ENCODE data around the gene HERC3.

Gene HERC3

DNA sequence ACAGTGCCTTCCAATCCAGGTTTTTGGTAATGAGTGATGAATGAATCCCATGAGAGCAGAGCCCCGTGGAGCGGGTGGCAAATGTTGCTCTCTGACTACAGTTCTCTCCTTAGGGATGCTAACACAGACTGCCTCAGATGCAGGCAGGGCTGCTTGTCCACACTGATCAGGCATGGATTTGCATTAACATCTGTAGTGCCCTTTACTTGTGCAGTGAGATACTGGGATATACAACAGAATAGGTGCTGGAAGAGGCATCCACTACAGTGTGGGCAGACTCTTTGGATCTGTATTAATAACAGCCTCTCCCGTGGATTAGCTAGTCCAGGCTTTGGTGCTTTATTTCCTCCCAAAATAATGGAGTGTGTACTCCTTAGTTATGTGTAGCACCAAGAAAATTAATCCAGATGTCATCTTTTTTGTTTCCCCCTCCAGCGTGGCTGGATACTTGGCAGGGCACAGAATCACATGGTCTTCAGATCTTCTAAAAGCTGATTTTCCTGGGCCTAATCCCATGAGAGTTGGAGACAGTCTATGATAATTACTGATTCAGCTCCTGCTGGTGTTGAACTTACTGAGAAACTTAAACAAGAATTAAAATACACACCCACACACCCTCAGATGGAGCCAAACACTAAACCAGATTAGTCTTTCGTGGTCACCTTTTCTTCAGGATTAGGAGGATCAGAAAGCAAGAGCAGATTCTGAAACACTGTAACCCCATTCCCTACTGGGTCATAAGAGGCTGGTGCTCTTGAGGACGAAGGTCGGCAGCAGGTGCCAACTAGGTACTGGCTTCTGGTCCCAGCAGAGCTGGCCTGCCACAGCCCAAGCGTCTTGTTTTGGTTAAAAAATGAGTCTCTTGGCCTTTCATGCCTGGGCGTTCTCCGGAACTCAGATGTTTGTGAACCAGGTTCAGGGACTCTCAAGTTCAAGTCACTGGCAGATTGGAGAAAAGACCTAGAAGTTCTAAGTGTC, 128.5 kb downstream of the HERC3 start:
- DNase-seq (ENCODE audit: low read depth), result no peak

DNA sequence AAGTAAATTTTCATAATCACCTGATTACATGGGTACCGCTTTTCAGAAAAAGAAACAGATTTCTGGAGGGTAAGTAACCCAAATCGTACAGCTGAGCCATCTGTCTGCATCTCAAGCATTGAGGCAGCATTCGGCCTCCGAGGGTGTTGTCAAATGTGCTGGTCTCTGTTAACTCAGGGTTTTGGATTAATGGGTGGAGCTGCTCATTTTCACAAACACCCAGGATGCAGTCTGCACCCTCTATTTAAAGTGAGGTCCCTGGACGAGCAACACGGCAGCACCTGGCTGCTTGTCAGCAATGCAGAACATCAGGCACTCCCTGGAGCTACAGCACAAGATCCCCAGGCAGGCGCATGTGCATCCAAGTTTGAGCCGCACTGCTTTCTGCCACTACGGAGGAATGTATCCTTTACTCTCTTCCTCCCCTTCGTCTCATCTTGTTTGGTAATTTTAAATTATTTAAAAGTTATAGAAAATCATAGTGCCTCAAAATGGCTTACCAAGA, 130.0 kb downstream of the HERC3 start:
- no peak for DNase-seq (ENCODE audit: low read depth)

DNA sequence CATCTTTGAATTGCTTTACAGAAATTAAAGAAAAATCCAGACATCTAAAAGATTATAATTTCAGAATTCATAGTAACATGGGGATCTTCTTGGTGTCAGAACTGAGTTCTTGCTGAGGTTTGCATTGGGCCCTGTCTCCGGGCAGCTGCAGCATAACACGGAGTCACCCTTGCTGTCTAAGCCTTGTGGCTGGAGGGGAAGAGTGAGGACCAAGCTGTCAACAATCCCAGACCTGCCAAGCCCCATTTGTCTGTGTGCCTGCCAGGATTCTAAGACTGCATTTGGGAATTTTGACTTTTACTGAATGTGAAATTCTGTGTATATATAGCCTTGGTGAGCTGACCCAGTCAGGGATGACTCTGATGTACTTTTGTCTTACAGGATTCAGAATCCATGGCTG, 130.5 kb downstream of the HERC3 start:
- no peak for DNase-seq (ENCODE audit: low read depth)

DNA sequence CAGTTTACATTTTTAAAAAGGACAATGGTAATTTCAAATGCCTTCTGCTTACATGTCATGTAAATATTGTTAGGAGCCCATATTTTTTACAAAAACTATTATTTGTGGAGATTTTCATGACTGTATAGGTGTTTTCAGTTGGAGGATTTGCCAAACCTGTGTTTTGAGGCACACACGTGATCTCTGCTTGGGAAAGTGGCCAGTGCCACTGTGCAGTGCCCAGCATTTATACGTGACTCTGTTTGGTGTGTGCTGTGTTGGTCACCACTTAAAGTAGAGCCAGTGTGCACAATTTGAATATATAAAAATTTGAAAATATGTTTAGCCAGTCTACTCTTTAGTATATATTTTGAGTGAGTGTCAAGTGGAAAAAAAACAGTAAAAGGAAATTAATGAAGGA, 132.1 kb downstream of the HERC3 start:
- DNase-seq (ENCODE audit: low read depth), result no peak

DNA sequence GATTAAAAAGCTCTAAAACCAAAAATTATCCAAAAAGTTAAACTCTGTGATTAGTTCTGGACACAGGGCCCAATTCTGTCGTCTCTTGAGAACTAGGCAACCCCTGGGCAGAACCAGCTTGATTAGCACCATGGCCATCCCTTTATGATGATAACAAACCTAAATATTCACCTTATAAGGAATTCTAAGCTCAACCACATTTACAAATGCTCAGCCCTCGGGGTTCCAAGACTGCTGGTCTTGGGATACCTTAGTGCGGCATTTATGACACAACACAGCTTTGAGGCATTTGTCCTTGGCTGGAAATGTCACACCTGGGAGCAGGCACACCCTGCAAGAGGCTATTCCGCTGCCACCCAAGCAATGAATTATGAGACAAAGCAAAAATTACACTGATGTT, 132.9 kb downstream of the HERC3 start:
- no peak for DNase-seq (ENCODE audit: low read depth)

DNA sequence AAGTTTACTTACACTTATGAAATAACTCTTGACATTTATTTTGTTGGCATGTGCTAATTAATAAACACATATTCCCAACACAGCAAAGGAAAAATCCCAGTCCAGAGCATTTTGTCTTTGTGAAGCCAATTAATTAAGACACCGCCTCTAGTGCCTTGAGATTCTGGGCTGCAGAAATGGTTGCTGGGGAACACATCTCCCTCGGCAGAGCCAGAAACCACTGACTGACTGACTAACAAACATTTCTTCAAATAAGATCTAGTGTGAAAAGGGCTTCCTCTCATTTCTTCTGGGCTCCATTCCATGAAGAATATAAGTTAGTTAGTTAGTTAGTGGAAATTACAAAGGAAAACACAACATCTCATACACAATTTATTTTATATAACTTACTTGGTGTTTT, 133.7 kb downstream of the HERC3 start:
- no peak for DNase-seq (ENCODE audit: low read depth)

DNA sequence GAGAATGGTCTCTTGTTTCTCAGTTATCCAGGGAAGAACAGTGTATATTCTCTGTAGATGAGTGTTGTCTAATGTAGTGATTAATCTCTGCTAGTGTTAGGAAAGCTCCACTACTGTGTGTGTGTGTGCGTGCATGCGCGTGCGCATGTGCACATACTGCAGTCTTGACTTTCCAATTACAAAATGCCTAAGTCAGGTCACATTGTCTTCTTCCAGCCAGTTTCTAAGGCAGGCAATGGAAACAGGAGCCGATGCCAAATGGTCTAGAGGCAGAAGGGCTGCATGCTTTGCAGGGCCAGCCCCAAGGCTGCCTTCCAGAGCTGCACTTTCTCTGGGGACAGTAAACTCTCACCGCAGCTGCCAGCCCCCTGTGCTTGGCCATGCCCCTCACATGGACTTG, 135.9 kb downstream of the HERC3 start:
- no peak for DNase-seq (ENCODE audit: low read depth)

DNA sequence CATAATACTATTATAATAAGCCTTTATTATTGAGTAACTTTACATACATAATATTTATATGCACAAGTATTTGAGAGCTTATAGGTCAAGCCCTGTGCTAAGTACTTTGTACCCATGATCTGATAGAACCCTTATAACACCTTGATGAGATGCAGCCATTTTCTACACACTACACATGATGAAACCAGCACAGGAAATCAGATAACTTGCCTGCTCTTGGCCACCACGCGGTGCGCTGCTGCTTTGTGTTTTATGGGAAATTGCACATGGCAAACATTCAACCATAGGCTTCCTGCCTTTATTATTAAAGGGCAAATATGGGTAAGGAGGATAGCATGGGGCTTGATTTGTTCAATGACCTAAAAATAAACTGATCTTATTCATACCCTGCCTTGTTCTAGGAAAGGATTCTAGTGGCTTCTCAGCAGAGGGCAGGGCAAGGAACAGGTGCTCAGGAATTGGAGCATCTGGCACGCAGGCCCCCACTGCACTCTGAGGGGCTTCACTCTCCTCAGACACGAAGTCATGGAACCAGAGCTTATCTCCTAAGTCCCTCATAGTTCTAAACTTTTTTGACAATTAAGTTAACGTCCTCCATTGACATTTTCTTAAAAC, 137.0 kb downstream of the HERC3 start:
- no peak for DNase-seq (ENCODE audit: low read depth)

DNA sequence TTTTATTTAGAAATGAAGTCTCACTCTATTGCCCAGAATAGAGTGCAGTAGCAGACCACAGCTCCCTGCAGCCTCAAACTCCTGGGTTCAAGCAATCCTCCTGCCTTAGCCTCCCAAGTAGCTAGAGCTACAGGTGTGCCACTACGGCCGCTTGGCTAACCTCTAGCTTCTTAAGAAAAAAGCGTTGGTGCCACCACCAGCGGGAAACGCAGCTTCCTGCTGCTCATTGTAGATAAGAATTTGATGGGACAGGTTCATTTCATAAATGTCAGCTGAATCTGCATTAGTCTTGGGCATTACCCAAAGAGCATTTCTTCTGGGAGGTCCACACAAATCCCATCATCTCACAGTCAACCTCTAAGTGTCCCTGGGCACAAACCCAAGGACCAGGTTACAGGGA, 138.5 kb downstream of the HERC3 start:
- no peak for DNase-seq (ENCODE audit: low read depth)

DNA sequence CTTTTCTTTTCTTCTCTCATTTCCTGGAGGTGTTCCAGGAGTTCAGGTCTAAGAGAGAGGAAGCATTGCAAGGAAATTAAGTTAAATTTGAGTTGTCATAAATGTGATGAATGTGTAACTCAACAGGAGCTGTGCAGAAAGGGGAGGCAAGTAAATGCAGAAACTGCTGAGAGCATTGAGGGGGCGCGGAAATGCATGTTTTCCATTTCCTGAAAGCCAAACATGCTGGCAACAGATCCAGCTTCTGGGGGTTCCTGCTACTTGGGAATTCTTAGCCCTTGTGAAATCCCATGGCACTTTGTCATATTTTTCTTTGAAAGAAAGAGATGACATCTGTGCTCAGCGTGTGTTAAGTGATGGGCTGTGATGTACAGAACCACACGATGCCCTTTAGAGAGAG, 139.1 kb downstream of the HERC3 start:
- peak; percentile 13 for DNase-seq (ENCODE audit: low read depth)

DNA sequence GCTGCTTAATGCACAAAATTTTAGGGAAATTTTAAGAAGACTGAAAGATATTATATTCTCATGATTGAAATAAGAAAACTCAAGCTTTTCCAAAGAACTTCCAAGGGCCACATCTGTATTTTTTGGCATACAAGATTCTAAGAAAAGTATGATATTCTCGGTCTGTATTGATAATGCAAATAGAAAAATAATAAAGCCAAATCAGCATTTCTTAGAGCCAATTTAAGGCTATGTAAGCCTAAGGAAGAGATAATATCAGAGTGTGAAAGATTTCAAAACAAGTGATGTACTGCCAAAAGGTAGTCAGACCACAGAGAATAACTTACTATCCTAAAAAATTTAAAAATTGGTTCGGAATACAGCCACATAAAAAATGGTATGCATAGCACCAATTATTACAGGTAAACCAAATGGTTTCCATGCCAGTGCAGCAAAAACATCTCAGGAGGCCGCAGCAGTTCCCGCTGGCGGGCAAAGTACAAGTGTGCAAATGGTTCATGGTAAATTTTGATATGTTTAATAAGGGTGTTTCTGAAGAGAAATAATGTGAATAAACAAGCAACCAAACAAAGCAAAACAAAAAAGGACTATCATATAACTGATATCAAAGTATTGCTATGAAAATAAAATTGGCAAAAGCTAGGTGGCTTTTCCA, 140.6 kb downstream of the HERC3 start:
- no peak for DNase-seq (ENCODE audit: low read depth)

DNA sequence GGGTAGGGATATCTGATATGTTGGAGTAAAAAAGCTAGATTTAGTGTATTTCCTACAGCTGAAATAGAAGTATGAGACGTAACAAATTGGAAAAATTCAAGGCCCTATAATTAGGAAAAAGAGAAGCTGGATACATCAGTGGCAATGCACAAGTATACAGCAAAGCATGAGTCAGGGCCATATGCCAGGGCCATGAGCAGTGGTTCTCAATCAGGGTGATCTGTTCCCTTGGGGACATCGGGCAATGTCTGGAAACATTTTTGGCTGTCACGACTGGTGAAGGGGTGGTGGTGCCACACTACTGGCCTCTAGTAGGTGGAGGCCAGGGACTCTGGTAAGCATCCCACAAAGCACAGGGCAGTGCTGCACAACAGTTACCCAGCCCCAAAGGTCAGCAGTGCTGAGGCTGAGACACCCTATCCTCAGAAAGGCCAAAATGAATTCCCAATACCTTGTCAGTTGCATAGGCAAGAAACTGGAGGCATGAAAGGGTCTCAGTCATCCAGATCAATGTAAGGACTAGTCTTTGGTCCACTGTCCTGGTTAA, 142.2 kb downstream of the HERC3 start:
- no peak for DNase-seq (ENCODE audit: low read depth)

DNA sequence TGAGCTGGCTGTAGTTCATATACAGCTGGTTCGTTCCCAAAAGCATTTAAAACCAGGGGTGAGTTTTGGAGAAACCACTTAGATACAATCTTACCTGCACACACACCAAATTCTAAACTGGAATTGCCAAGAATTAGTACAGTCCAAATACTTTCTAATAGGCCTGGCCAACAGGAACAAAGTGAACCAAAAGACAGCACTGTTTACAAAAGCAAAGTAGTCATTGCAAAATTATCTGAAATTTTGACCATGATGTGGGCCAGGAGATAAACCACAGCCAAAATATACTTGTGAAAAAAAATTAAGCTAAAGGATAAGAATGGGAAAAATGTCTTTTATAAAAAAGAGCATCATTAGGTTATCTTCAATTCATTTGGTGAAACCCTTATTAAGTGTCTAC, 143.3 kb downstream of the HERC3 start:
- peak; percentile 20 for DNase-seq (ENCODE audit: low read depth)

DNA sequence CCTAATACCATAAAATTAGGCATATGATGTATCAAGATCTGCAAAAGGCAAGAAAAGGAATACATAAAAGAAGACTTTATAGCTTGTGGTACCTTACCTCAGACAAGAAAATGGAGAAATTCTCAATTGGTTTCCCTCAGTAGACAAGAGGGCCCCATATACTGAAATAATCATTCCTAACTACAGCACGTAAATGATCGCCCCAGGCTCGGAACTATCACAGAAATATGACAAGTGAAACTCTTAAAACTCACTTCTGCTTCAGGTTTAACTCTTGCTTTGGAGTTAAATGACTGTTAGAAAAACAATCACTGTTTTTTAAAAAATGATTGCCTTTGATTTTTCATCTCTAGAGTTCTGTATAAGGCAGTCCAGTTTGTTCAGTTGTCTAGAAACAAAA, 144.0 kb downstream of the HERC3 start:
- no peak for DNase-seq (ENCODE audit: low read depth)

DNA sequence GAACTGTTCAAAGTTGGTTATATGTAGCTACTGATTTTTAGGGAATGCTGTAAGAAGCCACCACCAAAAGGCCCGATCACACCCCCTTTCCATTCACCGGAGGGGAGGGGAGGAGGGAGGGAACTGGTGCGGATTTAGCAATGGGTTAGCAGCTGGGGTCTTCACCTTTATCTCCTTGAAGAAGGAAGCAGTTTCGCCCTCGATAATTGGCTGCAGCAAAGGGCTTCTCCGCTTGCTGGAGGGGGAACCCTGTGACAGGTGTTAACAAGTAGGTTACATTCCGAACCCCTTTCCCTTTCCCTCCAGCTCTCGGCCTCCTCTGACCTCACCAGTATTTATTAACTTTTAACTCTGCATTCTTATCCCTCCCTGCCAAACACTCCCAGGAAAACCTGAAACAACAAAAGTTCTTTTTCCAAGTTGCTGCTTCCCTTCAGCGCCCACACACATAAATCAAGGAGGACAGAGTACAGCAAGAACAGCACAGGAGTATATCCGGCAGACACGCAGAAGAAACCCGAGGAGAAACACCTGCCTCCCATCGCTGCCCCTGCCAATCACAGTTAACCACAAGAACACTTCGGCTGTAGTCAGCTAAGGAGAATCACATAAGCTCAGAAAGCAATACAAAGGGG, 145.1 kb downstream of the HERC3 start:
- no peak for DNase-seq (ENCODE audit: low read depth)

DNA sequence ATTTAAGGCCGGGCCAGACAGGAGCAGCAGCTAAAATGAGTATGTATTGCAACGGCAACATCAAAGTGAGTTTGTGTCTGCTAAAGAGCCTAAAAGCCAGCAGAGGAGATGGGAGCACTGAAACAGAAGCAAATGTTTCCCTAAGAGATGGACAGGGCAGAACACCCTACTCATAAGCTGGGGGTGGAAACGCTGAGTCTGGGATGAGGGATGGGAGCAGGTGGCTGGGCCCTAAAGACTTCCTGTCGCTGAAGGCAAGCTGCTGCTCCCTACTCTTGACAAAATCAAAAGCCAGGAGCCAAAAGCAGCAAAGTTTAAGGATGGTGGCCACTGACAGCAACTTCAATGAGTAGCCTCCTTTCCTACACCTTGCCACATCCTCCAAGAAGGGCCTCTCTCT, 145.9 kb downstream of the HERC3 start:
- no peak for DNase-seq (ENCODE audit: low read depth)

DNA sequence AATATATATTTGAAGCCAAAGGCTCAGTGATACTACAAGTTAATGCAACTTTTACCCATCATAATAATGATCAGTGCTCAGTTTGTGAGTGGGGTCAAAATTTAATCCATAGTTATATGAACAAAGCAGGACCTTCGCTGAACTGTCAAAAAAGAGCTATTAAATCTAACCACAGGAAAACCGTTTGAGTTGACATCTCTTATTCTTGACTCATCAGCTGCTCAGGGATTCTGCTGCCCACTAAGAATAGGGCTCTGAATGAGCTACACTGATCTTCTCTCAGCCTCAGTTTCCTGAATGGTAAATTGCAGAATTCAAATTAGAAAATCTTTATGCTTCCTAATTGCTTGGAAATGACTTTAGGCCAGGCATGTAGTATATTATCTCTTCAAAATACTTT, 150.3 kb downstream of the HERC3 start:
- DNase-seq (ENCODE audit: low read depth), result peak; percentile 61

DNA sequence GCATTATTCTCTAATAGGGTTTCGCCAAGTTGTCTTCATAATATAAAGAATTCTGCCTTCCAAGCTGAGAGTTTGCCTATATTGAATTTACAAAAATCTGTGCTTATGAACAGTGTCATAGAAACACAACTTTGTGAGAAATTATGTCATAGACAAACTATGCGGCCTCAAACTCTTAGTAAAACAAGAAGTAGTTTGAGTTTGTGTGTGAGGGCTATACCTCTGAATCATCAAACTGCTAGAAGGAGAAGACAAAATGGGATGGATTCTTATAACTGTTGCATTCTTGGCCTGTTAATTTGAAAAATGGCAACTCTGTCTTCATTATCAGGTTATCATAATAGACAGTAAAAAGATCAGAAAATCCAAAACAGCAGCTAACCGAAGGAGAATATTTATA, 151.4 kb downstream of the HERC3 start:
- peak; percentile 91 for DNase-seq (ENCODE audit: low read depth)

DNA sequence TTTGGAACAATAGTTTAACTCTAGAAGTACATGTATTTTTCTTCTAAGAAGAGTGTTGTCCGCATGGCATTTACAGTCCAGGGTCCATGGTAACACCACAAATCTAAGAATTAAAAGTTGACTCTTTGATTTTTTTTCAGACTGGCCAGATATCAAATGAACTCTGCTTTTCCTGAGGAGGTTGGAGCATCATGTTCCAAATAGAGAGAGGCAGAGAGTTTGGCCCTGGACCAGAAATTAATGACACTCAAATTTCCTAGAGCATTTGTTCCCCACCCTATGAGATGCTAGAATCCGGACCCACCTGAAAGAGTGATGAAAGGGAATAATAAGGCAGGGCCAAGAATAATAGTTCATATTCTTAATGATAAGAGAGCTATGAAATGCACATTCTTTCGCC, 152.3 kb downstream of the HERC3 start:
- DNase-seq (ENCODE audit: low read depth), result no peak

DNA sequence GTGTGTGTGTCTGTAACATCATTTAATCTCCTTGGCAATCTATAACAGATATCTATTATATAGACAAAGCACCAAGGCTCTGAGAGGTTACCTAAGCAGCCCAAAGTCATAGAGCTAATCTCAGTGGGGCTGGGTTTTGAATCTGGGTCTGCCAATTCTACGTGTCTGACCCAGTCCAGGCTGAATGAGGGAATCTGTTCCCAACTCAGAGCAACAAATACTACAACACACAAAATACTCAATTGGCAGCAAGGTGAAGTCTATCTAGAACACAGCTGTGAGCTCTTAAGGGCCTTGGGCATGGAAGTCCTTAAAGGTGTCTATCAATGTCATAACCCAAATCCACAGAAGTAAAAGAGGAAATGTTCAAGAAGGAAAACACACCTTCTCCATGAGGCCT, 152.9 kb downstream of the HERC3 start:
- no peak for DNase-seq (ENCODE audit: low read depth)

DNA sequence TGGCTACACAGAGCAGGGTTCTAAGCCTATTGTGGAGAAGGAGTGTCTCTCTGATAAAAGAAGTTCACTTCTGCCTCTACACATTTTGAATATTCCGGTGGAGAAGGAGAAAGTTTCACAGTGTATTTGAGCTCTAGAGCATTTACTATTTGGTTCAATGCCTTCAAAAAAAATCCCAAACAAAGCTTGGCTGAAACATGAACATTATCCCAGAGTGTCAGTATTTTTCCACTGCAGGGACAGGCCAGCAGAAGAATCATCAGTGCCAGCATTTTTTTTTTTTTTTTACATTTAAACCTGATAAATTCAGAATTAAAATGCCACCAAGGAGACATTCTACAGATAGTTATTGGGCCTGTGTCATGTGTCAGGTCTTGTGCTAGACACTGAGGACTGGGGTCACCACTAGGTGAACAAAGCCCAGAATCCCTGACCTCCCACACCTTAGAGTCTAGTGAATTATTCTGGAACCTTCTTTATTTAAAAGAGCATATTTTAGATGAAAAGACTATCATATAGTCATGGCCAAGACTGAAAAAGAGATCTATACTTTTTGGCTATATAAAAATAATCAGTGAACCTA, 153.4 kb downstream of the HERC3 start:
- DNase-seq (ENCODE audit: low read depth), result no peak

DNA sequence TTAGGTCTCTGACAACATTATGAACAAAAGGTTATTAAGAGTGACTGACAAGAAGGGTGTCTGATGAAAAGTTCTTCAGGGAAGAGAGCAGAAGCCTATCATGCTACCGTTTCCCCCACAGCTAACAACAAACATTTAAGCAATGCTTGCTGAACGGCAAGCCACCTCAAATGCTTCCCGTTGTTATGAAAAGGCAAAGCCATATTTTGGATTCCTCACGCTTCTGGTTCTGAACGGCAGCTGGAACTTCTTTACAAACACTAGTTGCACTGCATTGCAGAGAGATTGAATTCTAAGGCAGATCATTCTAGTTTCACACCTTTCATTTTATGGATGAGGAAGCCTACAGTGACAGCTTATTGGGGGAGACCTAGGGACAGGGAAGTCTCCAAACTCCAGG, 153.9 kb downstream of the HERC3 start:
- DNase-seq (ENCODE audit: low read depth), result no peak

All from EH (cell line).